GM18526 (cell line): ENCODE data around the gene PARD3B.

ENCODE experiments used
- POLR2A ChIP-seq: IDR thresholded peaks from 3 replicates; pipeline ENCODE4 v1.6.1; 2011; ENCODE audit not compliant: insufficient read length; ENCODE audit errors: extremely low read depth

PARD3B gene

GRCh38 chr2:204989877-204990276, 444.6 kb downstream of the PARD3B start:
- no peak for TF ChIP-seq POLR2A

DNA sequence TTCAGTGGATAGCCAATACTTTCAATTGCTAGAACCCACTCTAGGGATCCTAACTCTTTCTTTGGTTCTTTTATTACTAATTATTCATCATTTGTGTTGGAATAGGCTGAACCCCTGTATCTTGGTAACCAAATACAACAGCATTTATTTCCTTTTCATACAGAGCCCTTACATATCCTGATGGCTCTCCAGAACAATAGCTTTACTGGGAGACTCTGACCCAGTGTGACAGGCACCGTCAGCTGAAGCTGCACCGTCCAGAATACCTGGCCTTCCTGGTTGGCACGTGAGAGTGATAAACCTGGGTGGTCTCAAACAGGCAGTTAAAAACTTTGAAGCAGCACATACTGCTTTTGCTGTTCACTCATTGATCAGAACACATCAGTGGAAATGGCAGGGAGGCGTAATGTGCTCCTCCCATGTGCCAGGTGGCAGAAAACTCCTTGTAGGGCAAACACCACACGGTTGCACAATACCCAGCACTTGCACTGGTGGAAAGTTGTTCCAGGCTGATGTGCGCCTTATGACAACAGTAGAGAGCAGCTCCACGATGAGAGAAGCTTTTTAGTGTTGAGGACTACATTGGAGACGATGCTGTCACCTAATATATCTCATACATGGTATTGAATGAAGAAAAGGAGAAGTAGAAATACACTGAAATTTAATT, 456.2 kb downstream of the PARD3B start:
- TF ChIP-seq POLR2A = no peak

DNA sequence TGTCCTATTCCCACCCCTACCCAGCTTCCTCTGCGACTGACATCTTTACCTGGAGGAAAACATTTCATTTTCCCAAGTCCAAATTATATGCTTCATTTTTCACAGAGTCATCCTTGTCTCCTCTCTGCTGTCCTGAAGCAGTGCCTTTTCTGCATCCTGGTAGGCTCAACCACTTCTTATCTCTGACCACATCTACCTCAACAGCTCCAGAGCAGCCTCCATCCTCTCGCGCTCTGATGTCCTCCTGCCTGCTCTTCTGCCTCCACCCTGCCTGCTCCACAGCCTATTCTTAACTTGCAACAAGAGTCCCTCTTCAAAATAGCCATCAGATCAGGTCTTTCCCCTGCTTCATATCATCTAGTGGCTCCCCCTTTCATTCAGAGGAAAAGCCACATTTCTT, 457.1 kb downstream of the PARD3B start:
- no peak for TF ChIP-seq POLR2A

DNA sequence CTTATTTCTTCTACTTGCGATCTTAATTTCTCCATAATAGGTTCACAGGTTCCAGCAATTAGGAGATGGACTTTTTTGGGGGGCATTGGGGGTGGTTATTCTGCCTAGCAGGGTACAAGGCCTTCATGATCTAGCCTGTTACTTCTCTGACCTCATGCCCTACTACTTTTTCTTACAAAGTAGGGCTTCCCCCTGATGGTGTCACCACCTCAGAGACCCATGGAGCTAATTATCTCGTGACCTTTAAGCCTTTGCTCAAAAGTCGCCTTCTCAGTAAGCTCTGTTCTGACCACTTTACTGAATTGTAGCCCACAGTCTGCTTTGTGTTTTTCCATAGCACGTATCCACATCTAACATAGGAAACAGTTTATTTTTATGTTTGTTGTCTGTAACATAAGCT, 458.0 kb downstream of the PARD3B start:
- TF ChIP-seq POLR2A = no peak

- no peak for TF ChIP-seq POLR2A
These were observed 464.9 kb downstream of the PARD3B start for GRCh38 chr2:205010196-205010595.

DNA sequence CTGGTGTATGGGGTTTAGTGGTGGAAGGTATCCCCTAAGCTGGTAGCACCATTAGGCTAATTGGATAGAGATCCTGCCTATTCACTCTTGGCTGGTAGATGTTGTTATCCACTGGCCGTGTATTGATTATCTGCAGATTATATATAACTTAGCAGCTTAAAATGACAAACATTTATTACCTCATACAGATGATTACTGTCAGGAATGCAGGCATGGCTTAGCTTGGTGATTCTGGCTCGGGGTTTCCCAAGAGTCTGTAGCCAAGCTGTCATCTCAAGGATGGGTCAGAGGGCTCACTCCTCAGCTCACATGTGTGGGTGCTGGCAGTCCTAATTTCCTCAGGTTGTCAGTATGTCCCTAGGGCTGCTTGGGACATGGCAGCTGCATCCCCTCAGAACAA, 465.8 kb downstream of the PARD3B start:
- TF ChIP-seq POLR2A = no peak

GRCh38 chr2:205012961-205013360, 467.7 kb downstream of the PARD3B start:
- TF ChIP-seq POLR2A = no peak

DNA sequence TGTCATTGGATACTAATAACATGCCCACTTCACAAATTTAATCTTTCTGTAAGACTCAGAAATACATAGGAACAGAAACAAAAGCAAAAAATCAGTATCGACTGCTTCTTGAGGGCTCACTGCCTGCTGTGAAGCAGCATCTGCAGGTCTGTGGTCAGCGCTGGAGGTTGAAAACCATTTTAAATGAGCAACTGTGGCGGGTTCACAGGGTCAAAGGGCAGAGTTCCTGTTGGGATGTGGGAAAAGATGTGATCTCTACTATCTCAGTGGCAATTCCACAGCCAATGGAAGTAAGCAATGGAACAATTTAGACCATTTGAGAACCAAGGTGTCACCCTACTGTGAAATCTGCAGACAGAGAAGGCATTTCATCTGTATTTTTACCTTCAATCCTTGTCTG, 468.3 kb downstream of the PARD3B start:
- TF ChIP-seq POLR2A = no peak

DNA sequence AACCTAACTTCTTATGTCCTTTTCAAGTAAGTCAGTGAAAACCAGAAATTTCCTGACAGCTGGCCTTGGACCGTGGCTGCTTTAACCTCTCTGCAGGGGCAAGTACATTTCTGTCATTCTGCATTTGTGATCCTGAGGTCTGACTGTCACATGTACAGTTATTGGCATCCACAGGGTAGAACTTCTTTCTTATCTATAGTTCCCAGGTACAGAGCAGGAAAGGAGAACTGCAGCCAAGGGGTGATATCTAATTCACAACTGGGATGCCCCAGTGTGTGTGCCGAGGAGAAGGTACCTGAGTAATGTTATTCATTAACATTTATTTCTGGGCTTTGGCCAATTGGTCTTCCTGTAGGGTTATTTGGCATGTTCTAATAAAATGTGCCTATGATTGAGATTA, 468.9 kb downstream of the PARD3B start:
- TF ChIP-seq POLR2A = no peak

- no peak for TF ChIP-seq POLR2A
These were observed 472.1 kb downstream of the PARD3B start for GRCh38 chr2:205017381-205017780.

DNA sequence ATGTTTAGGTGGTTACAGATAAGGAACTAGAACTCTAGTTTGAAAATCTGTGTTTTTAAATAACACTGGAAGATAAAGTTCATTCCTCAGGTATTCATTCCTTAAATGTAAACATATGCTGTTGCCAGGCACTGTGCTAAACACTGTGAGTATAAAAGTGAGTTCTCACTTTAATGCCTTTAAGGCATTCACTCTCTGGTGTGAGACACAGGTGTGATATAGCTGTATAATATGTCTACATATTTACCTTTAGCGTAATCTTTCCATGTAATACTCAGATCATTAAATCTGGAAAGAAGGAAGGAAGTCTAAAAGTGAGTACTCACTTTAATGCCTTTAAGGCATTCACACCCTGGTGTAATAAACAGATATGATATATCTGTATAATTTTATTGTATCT, 472.6 kb downstream of the PARD3B start:
- TF ChIP-seq POLR2A = no peak

GRCh38 chr2:205020673-205021072, 475.4 kb downstream of the PARD3B start:
- no peak for TF ChIP-seq POLR2A

DNA sequence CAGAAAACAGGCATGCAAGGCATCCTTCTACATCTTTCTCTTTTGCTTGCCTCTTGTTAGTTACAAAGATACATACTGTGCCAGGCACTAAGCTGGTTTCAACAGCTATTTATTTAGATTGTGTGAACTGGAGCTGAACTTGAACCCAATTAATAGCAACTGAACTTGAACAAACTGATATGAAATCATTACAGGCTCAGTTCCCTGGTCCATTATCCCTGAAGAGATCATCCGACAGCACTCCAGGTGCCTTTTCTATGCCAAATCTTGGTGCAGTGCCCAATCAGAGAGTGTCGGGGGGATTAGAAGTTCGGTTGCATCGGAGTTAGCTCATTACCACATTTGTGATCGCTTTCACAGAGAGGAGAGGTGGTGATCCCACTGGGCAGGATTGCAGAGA, 477.6 kb downstream of the PARD3B start:
- no peak for TF ChIP-seq POLR2A

GRCh38 chr2:205024822-205025518, 479.7 kb downstream of the PARD3B start:
- no peak for TF ChIP-seq POLR2A

DNA sequence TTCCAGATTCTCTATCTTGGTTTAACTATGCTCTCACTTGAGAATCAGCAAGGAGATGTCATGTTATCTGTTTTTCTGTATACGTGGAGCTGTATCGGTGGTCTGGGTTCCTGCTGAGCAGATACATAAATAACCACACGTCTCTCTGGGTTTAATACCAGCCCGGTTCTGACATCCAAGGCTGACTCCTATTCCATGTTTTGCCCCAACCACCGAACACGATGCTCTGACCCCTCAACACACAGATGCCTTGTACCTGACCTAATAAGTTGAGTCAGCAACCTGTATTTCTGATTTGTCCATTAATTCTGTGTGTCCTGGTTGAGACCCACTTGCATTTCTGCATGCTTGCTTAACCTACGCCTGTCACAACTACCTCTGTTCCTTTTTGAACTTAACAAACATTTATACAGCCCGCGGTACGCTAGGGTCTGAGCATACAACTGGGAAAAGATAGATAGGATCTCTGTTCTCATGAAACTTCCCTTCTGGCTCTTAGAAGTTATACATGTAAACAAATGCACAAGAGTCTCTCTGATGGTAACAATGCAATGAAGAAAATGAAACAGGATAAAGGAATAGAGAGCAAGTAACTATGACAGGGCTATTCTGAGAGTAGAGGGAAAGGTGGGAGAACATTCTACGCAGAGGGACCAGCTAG, 480.4 kb downstream of the PARD3B start:
- no peak for TF ChIP-seq POLR2A

DNA sequence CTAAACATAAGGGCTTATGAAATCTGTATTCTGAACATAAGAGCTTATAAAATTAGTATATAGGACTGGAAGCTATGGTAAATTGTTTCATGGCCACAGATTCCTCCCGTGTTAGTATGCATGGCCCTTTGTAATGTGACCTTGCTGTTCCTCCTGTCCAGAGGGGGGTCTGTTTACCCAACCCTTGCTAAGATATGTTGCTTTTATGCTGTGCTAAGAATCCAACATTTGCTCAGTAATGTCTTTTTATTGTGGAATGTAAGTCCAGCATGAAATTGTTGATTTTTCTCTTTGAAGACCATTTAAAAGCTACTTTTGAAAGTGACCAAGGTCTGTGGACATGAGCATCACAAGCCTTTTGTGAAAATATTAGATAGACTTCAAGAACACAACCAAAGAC, 485.4 kb downstream of the PARD3B start:
- TF ChIP-seq POLR2A = no peak
